Ascending aorta (tissue), 2 donors: ENCODE results near the gene CLEC2A. TPM values are rescaled to one million over a fixed set of nuclear protein-coding genes. Genes with fewer than 3 reads are reported as not detected.
"Not testable (repeated sequence)": the region's sequence is repeated elsewhere in the genome, so short reads cannot be mapped to it uniquely, and the experiment has no call there.

Experiments used
- DNase-seq, 2 donors: peaks; one replicate each; pipeline ENCODE4 v3.0.0-alpha.2; 2019; ENCODE audit warnings: low spot score in 2 of 2
- H3K27ac ChIP-seq, 2 donors: fragments of 200-600 bp; sonication (generic); one replicate each; pipeline ENCODE4 v1.5.1; 2016 to 2017; ENCODE audit warnings: mild to moderate bottlenecking in 1 of 2
- H3K27me3 ChIP-seq: fragments of 200-600 bp; sonication (generic); one replicate; pipeline ENCODE4 v1.5.1; 2017
- H3K36me3 ChIP-seq, 2 donors: fragments of 200-600 bp; sonication (generic); one replicate each; pipeline ENCODE4 v1.5.1; 2016
- H3K4me1 ChIP-seq, 2 donors: fragments of 200-600 bp; sonication (generic); one replicate each; pipeline ENCODE4 v1.5.1; 2016 to 2017; ENCODE audit warnings: mild to moderate bottlenecking in 1 of 2
- H3K4me3 ChIP-seq, 2 donors: fragments of 200-600 bp; sonication (generic); one replicate each; pipeline ENCODE4 v1.5.1; 2016 to 2017; ENCODE audit warnings: mild to moderate bottlenecking in 1 of 2
- H3K9me3 ChIP-seq, 2 donors: fragments of 200-600 bp; sonication (generic); one replicate each; pipeline ENCODE4 v1.5.1; 2016
- CTCF ChIP-seq, 3 experiments: fragments of 200-600 bp in 2 of 3; fragments of 450-650 bp in 1 of 3; sonication (generic) in 2 of 3; IDR thresholded peaks; one replicate each; pipeline ENCODE4 v1.5.1; 2016 to 2019; ENCODE audit warnings: antibody characterized with exemption in 3 of 3, mild to moderate bottlenecking in 1 of 3, moderate library complexity in 1 of 3
- intact Hi-C: fragments of 100-400 bp; cut with DNase I; formaldehyde crosslinking; loops from one replicate; pipeline ENCODE4 v1.15.1; 2023
- total RNA-seq: library from RNA; depleted of rRNA; stranded (reverse); fragments of >200 nt; gene quantifications from one replicate; pipeline ENCODE4 v1.1.0, GENCODE V29; 2016

CLEC2A gene
- total RNA-seq, 1 donor from 2014 or later, result not detected

DNA sequence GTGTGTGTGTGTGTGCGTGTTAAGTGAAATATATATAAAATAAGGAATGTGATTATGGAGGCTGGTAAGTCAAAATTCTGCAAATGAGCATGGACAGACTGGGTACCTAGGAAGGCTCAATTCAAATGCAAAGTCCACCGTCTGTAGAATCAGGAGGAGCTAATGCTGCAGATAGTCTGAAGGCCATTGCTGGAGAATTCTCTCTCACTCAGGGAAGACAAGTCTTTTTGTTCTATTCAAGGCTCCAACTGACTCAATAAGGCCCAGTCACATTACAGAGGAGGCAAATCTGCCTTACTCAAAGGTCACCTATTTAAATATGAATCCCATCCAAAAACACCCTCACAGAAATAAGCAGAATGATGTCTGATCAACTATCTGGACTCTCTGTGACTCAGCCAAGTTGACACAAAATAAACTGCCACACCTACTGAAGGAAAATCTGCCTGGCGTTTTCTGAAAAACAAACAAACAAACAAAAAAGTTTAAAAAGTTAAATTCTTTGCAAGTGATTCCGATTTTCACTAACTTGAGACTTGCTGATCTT is 51.6 kb downstream of the CLEC2A start:
- Histone ChIP-seq H3K4me1 (no peaks in the 10 kb centered on the region), H3K27ac (no peak overlapping the region), H3K9me3 (no peaks in the 10 kb centered on the region), H3K36me3 (no peaks in the 10 kb centered on the region), H3K27me3 (no peaks in the 10 kb centered on the region), H3K4me3 (no peak overlapping the region)
- no peak for TF ChIP-seq CTCF (IDR thresholded peaks at IDR 0.05)
- intact Hi-C loops, result no loop called here
- DNase-seq, result no peak

DNA sequence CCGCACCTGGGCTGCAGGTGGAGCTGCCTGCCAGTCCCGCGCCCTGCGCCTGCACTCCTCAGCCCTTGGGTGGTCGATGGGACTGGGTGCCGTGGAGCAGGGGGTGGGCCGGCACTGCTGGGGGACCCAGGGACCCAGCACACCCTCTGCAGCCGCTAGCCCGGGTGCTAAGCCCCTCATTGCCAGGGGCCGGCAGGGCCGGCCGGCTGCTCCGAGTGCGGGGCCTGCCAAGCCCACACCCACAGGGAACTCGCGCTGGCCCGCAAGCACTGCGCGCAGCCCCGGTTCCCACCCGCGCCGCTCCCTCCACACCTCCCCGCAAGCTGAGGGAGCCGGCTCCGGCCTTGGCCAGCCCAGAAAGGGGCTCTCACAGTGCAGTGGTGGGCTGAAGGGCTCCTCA is 56.0 kb downstream of the CLEC2A start:
- H3K9me3 ChIP-seq, H3K4me3 ChIP-seq, H3K27me3 ChIP-seq, H3K27ac ChIP-seq, intact Hi-C loops, H3K36me3 ChIP-seq, H3K4me1 ChIP-seq, DNase-seq: not testable (repeated sequence)

DNA sequence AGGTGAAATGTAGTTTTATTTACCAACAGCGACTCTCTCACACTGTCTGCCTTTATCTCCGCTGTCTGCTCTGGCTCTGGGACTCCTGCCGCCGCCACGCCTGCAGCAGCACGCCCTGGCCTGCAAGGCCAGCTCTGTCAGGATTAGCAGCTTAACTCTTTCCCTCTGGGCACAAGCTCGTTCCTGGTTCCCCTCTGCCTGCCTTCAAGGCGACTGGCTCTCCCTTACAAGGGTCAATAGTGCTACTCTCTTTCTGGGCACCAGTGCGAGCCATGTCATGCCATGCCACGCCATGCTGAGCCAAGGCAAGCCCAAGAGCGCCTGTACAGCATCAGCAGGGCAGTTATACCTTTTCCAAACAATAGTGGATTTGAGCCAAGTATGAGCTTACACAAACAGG is 59.4 kb downstream of the CLEC2A start:
- no peaks in the 10 kb centered on the region for H3K9me3 ChIP-seq
- no peak for TF ChIP-seq CTCF (IDR thresholded peaks at IDR 0.05)
- no peaks in the 10 kb centered on the region for H3K27me3 ChIP-seq
- H3K4me1 ChIP-seq, result no peaks in the 10 kb centered on the region
- DNase-seq, result no peak
- H3K4me3 ChIP-seq, result no peak overlapping the region
- intact Hi-C loops, result no loop called here
- H3K36me3 ChIP-seq, result no peaks in the 10 kb centered on the region
- no peak overlapping the region for H3K27ac ChIP-seq

- no peak overlapping the region for H3K27ac ChIP-seq
- H3K4me3 ChIP-seq, result no peak overlapping the region
- no peaks in the 10 kb centered on the region for H3K27me3 ChIP-seq
- intact Hi-C loops, result no loop called here
- DNase-seq, result no peak
- TF ChIP-seq CTCF (IDR thresholded peaks at IDR 0.05), result no peak
- no peaks in the 10 kb centered on the region for H3K4me1 ChIP-seq
- no peaks in the 10 kb centered on the region for H3K9me3 ChIP-seq
- no peaks in the 10 kb centered on the region for H3K36me3 ChIP-seq
Observed at GRCh38 chr12:9872162-9872561, 60.0 kb downstream of the CLEC2A start.

GRCh38 chr12:9870286-9870866 is 61.8 kb downstream of the CLEC2A start:
- intact Hi-C loops, result no loop called here
- peak overlapping the region; percentile 48 to 52 for H3K4me3 ChIP-seq
- no peaks in the 10 kb centered on the region for H3K27me3 ChIP-seq
- peak overlapping the region; percentile 46 to 58 for H3K27ac ChIP-seq
- H3K9me3 ChIP-seq, result no peaks in the 10 kb centered on the region
- no peaks in the 10 kb centered on the region for H3K4me1 ChIP-seq
- DNase-seq, result no peak
- no peak for TF ChIP-seq CTCF (IDR thresholded peaks at IDR 0.05)
- H3K36me3 ChIP-seq, result no peaks in the 10 kb centered on the region

DNA sequence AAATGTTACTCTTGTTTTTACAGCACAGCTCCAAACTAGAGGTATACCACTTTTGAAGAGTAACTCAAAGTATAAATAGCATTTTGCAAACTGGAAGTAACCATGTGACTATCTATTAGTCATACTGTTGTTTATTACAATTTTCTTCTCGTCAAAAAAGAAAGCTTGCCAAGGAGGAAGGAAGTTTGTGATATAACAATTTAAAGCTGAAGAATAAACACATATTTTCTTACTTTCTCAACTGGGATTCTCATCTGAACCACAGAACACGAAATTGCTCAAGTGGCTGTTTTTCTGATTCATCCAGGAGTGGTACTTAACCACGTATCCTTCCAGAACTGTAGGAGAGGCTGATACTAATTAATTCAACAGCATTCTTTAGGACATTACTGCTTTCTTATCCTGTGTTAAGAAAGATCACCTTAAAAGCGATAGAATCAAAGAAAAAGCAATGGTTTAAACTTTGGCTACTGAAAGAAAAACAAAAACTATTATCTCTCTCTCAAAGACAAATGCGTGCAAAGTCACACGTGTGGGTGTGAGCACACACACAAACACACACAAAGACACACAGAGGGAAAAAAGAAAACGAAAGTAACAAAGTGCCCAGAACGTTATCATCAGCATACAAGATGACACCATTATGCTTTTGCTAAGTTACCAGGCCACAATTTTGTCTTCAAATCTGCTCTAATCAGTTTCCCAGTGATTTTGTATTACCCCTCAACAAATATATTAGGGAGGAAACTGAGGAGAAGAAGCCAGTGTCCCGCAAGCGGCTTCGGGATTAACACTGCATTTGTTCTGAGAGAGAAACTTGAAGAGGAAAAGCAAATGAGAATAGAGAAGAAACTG is 62.6 kb downstream of the CLEC2A start, which contains the start of gene CLEC2B:
Gene CLEC2B (minus strand): TSS at position 48 of the 855 bp plus-strand sequence.
- no peaks in the 10 kb centered on the region for H3K9me3 ChIP-seq
- H3K27me3 ChIP-seq, result no peaks in the 10 kb centered on the region
- peak within 1 kb of the TSS; percentile 48 to 52 for H3K4me3 ChIP-seq
- DNase-seq, result no peak
- H3K27ac ChIP-seq, result peak within 1 kb of the TSS; percentile 46 to 58
- intact Hi-C loops, result no loop called here
- TF ChIP-seq CTCF (IDR thresholded peaks at IDR 0.05), result no peak
- no peaks in the 10 kb centered on the region for H3K36me3 ChIP-seq
- no peaks in the 10 kb centered on the region for H3K4me1 ChIP-seq
